Suppressor macrophage treated with lipopolysaccharide for 4 hours (primary cell): ENCODE data around the gene ST6GALNAC3.
"Not testable (repeated sequence)": the region's sequence is repeated elsewhere in the genome, so short reads cannot be mapped to it uniquely, and the experiment has no call there.

Experiments
- DNase-seq: peaks from one replicate; pipeline ENCODE4 v3.0.0-alpha.2; 2020

ST6GALNAC3 gene

DNA sequence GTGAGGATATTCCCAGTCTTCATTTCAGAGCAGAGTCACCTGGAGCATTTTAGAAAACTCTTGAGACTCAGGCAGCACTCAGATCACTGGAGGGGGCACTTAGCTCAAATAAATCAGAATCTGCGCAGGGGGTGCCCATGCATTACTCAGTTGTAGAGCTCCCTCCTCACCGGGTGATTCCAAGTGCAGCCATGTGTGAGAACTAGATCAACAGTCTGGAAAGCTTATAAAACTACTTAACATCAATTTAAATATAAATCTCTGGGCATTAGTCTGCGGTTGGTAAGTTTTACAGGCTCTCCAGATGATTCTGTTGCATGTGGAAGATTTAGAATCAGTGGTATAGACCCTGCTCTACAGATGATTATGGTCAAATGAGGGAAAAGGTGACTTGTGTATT lies 128.6 kb downstream of the ST6GALNAC3 start:
- DNase-seq: no peak

DNA sequence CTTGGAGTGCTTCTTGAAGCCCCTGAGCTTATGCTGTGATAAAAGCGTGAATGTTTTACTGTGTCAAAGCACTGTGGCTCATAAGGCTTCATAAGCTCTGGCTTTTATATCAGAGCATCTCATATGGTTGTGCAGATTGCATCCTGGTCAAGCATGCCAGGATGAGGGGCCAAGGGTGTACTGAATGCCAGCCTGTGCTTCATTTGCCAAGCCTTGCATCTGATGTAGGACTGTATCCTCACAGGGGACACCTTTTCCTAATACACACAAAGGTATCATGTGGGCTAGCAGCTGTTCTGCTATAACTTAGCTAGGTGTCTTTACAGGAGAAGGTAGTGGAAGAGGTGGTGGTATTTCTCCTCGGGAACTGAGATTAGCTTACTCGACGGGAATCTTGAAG lies 134.7 kb downstream of the ST6GALNAC3 start:
- no peak for DNase-seq

DNA sequence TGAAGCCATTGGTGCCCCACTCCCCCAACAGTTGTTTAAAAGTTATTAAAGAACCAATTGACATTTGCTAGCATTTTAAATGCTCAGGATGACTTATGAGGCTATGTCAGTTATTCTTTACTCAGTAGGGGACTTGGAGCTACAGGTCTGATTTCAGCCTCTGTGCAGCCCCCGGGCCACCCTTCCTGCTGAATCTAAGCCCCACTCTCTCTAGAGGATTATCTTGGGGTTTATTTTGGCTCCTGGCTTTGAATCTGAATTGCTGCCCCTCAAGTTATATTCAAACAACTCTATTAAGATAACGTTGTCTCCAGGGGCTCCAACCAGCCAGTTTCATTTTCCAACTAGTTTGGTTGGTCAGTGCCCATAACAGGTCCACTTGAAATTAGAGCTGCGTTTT lies 135.1 kb downstream of the ST6GALNAC3 start:
- no peak for DNase-seq

DNA sequence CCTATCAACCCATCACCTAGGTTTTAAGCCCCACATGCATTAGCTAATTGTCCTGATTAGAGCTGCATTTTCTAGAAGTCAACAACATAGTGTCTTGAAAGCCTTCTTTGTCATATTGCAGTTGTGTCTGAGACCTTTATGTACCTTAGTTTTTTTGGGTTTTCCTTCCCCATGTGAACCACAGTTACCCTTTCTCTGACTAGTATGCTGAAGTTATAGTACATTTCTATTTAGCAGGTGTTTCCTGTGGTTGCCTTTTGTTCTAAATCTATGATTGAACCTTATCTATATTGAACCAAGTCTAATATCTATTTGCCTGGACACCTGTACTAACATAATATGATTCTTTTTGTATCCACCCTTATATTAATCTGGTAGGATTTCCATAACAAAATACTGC lies 135.6 kb downstream of the ST6GALNAC3 start:
- no peak for DNase-seq

DNA sequence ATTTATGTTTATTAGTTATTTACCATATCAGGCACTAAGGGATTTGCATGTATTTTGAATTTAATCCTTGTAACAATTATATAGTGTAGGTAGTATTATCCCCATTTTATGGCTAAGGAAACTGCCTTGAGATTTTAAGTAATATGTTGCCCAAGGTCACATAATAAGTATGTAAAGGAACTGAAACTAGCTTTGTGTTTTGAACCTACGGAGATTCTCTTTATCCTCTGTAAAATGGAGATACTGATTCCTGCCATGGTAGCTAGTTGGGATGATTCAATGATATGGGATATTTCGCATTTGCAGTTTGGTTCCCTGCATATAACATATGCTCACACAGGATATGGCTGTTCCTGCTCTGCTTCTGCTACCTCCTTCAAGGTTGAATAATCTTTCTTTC lies 144.3 kb downstream of the ST6GALNAC3 start:
- peak; percentile 8 for DNase-seq

DNA sequence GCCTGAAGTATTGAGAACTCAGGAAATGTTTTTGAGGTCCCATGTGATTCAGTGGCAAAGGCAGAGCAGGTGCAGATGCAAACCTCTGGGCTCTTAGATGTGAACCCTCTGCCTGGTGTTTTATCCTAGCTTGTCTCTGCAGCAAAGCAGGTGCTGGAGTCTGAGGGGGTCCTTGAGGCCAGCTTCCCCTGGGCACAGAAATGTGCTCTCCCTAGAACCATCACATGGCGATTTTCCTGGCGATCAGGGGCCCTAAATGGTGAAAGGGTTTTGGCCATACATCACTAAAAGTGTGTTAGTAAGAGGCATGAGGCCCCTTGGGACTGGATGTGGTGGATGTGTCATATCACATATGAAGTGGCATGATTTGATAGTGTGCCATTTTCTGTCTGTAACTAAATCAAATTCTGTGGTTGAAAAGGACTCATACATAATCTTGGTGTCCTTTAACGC lies 144.8 kb downstream of the ST6GALNAC3 start:
- no peak for DNase-seq

DNA sequence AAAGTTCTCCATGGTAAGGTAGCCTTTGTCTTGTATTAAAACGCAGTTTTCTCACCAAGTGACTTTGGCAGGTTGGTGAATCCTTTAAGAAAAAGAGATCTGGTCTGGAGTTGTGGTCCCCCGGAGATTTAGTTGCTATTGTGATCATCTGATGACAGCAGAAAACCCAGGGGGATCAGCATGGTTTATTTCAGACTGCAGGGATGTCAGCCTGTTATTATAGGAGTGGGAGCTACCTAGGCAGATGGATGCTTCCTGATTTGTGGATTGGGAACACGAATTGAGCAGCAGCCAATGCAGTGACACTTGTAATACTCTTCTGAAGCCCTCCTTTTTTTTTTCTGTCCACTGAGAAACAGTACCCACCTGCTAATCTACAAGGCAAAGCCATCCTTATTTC lies 150.2 kb downstream of the ST6GALNAC3 start:
- DNase-seq: no peak

DNA sequence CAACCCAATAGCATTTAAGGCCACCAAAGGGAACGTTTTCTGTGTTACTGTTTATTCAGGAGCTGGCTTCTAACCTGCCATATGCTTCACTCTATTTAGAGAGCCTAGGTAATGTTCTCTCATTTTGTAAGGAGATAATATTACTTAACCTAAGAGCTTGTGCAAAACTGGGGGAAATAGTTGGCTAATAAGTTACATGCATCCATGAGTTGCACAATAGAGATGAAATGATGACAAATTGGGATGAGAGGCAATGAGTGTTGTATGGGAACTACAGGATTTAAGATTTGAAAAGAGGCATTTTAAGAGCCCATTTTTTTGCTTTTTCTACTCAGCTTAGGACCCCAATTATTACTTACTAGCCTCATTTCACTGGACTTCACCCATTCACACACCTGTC lies 151.0 kb downstream of the ST6GALNAC3 start:
- DNase-seq: peak; percentile 46

DNA sequence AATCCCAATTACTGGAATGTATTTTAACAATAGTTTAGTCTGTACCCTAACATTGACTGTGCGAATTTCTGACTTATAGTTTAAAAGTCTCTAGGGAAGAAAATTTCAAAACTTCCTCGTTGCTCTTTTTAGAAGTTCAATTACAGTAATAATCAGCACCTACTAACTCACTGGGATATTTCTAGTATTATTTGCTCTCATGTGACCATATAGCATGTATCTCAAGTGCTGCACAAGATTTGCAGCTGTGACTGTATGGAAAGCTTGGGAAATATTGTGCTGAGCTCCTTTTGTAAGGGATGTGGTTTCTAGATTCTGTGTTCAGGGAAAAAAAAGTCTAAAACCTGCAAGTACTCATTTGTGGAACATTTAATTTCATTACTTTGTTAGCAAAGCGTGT lies 153.1 kb downstream of the ST6GALNAC3 start:
- peak; percentile 16 for DNase-seq

DNA sequence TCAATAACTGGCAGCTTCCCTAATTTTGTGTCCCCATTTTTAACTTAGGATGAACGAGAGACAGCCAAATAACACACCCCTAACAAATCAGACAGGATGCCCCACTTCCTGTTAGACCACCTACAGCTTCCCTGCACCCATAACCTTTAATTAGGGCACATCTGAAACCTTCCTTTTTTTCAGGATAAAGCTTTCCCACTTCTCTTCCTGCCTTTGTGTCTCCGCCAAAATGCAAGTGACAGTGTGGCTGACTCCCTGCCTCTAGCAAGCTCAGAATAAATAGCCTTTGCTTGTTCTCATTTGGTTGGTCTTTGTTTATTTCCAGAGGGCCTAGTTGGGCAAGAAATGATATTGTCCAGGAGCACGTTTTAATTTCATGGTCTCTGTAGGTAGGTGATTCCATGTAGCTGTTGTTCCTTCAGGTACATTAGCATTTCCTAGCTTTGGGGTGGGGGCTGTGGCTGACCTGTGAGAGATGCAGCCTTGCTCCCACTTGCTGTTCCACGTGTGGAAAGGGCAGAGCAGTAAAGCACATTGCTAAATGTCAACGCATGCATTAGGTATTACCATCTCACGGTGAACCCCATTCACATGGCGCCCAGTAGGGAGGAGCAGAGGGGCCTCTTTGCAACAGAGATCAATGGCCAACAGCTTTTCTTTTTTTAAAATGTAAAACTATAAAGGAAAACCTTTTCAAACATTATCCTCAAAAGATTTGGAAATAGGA lies 154.9 kb downstream of the ST6GALNAC3 start:
- DNase-seq: no peak

DNA sequence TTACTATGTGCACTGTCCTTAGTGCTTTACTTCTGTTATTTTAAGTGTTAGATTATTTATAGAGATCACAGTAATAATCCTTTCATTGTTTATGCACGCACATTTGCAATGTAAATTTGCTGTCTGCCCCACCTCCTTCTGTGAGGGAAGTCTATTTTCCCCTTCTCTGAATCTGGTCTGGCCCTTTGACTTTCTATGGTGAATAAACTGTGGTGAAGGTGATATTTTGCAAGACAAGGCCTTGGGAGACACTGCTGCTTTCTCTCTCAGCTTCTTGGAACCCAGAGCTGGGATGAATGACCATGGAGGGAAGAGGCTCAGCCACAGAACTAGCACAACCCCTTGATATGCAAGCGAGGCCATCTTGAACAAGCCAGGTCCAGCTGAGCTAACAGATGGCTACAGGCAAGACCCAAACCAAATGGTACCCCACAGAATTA lies 156.3 kb downstream of the ST6GALNAC3 start:
- DNase-seq: no peak

DNA sequence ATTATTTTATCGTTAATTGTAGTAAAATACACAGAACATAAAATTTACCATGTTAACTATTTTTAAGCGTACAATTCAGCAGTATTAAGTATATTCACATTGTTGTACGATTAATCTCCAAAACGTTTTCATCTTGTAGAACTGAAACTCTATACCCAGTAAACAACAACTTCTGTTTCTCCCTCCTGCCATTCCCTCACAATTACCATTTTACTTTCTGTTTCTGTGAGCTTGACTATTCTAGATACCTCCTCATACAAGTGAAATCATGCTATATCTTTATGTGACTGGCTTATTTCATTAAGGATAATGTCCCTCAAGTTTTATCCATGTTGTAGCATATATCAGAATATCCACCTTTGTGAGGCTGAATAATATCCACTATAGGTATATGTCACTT lies 156.8 kb downstream of the ST6GALNAC3 start:
- no peak for DNase-seq

DNA sequence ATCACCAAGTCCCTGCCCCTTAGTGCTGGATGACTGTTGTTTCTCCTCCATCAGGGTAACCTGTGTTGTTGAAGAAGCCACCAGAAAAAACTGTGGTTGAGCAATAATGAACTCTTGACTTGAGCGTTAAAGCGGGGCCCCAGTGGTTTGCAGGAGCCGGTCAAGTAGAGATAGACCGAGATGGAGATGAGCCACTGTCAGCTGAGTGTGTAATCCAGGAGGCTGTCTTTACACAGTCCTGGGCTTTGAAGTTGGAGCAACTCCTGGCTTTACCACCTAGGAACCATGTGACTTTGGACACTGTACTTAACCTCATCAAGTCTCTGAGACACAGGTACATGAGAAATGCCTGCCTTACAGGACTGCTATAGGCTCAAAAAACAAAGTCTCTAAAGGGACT lies 158.1 kb downstream of the ST6GALNAC3 start:
- DNase-seq: no peak

DNA sequence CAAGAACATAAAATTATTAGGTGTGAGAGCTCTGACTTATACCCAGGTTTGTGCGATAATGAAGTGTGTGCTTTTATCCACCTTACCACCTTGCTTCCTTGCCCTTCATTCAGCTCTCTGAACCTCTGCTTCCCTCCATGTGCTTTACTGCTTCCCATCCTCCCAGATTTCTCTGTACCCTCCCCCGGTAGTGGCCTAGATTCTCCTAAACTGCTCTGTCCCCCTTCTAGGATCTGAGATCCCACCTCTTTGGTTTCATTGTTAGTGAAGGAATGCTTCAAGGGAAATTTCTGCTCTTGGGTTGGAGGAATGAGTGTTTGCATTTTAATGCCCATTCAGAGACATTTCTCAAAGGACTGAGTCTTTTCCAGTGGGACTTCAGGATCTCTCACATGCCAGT lies 159.5 kb downstream of the ST6GALNAC3 start:
- DNase-seq: no peak

DNA sequence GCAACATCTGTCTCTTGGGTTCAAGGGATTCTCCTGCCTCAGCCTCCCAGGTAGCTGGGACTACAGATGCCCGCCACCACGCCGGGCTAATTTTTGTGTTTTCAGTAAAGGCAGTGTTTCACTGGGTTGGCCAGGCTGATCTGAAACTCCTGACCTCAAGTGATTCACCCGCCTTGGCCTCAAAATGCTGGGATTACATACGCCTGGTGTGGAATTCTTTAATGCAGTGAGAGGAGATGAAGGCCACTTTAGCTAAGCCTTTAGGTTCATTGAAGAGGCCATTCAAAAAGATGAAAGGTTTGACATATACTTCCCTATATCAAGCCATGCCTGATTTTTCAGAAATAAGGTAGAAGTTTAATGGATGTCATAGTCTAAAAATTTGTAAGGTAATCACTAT lies 162.7 kb downstream of the ST6GALNAC3 start:
- no peak for DNase-seq

DNA sequence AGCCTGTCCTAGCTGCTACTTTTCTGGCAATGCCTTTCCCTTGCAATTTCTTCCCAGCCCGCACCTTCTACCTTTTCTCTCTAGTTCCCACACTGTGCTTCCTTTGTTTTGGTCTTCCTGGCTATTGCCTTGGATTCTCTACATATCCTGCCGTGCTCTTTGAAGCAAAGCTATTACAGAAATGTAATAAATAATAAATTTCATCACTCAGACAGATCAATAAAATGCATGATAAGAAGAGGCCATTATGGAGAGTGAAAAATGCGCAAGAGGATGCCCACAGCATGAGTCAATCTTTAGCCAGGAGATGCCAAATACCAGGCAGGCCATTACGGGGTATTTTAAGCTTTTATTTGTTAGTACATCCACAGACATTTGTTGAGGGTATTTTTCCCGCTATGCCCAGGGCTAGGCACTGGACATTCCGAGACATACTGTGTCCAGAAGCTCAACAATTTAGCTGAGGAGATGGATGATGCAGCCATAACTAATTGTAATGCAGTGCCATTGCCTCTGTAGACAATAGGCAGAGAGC lies 163.6 kb downstream of the ST6GALNAC3 start:
- DNase-seq: no peak

DNA sequence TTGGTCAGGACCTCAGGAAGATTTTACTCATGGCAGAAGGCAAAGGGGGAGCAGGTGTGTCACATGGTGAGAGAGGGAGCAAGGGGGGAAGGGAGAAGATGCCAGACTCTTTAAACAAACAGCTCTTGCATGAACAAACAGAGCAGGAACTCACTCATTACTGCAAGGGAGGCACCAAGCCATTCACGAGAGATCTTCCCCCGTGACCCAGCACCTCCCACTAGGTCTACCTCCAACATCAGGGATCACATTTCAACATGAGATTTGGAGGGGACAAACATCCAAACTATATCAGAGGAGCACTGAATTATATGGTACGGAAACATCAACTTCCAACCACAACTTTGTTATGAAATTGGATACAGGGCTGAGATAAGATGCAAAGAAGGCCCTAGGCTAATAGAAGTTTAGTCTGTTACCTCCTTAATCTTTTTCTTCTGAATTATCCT lies 164.9 kb downstream of the ST6GALNAC3 start:
- DNase-seq: no peak

DNA sequence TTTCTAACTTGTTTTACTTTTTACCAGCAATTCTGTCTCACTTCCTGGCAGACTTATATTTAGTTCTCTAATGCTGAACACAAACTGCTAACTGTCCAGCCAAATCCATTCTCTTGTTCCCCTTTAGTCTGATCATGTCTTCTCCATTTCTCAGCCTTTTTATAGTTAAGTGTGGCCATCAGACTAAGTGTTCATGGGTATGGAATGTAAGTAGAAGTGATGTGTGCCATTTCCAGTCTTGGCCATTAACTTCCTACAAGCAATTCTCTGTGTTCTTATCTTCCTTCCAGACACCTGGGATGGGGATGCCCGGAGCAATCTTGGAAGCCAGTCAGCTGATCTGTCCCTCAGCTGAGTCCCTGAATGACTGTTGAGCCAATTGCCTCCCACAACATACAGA lies 165.8 kb downstream of the ST6GALNAC3 start:
- DNase-seq: no peak

DNA sequence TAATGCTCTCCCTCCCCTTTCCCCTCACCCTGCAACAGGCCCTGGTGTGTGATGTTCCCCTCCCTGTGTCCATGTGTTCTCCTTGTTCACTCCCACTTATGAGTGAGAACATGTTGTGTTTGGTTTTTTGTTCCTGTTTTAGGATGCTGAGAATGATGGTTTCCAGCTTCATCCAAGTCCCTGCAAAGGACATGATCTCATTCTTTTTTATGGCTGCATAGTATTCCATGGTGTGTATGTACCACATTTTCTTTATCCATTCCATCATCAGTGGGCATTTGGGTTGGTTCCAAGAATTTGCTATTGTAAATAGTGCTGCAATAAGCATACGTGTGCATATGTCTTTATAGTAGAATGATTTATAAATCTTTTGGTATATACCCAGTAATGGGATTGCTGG lies 168.0 kb downstream of the ST6GALNAC3 start:
- DNase-seq: not testable (repeated sequence)

DNA sequence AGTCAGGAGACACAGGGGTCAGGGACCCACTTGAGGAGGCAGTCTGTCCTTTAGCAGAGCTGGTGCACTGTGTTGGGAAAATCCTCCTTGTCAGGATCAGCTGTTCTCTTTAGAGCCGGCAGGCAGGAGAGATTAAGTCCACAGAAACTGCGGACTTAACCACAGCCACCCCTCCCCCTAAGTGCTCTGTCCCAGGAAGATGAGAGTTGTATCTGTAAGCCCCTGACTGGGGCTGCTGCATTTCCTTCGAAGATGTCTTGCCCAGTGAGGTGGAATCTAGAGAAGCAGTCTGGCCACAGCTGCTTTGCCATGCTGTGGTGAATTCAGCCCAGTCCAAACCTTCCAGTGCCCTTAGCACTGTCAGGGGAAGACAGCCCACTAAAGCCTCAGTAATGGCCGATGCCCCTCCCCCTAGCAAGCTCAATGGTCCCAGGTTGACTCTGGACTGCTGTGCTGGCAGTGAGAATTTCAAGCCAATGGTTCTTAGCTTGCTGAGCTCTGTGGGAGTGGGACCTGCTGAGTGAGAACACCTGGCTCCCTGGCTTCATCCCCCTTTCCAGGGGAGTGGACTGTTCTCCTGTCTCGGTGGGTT lies 172.8 kb downstream of the ST6GALNAC3 start:
- DNase-seq: no peak

DNA sequence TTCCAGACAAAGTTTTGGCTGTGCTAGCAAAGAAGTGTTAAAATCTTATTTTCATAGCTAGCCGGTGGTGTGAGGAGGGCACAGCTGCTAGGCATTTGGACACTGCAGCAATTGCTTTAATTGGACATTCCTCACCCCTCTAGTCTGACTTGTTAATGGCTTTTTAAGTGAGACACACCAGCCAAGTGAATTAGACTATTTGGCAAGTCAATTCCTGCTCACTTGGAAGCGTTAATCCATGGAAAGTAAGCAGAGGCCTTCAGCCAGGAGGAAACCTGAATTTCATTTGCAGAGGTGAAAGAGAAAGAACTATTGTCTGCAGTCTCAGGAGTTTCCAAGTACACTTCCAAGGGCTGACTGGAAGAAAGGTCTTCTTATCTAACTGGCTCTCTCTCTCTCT lies 175.7 kb downstream of the ST6GALNAC3 start:
- no peak for DNase-seq

DNA sequence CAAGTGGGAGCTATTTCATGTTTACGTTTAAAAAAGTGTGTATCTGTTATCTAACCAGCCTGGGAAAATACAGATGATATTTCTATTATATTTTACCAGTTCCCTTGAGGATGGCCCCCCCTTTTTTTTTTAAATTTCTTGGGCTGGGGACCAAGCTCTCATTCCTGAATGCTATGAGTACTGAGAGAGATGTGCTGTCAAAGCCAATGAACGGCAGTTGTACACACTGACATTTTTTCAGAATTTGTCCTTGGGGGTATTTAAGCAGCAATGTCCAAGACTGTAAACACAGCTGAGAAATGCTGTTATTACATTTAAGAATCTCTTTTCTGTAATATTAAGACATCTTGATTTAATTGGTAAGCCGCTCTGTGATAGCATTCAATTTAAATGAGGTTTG lies 177.9 kb downstream of the ST6GALNAC3 start:
- DNase-seq: no peak

DNA sequence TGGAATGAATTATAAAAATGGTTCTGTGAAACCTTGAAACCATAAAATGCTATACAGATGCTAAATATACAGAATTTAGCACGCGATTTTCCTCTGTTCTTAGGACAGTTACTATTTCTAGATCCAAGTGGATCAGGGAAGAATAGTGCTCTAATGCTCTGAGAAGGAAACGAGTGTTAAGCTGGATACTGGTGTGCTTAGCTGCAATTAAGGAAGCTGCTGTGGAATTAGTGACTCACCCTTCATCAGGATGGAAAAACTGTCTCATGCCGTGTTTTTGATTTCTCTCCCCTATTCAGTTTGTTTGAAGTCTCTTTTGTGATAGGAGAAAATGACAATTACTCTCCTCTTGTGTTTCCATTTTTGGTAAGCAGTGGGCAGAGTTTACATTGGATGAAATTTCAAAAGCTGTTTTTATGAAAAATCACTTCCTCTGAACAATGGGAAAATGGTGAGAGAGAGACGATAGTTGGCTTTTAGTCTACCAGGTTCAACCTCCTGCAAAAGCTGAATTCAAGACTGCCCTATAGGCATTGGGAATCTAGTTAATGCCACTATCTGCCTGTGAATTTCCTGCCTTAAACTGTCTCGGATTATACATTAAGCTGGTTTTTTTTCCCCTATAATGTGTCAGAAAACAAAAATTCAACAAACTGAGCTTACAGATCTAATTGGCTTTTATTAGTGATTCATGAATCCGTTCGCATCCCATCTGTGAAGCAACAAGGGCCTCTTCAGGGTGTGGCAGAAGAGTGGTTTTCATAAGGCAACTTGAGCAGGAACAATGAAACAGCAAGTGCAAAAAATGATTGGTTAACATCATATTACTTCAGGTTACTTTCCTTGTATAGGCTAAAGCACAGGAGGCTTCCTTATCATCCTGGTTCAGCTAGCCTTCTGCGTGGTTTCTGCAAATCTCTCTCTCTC lies 179.8 kb downstream of the ST6GALNAC3 start:
- DNase-seq: peak; percentile 28
